ENCODE data around the gene ATXN7.

ATXN7 gene

GRCh38 chr3:63940389-63940757 is 76.7 kb downstream of the ATXN7 start:
- no peak for TF ChIP-seq CTCF (IDR thresholded peaks at IDR 0.05; ENCODE audit: low read depth, low read length, missing control alignments)
- no peak overlapping the region for H3K4me3 ChIP-seq (replicated peaks; ENCODE audit: low read depth, low read length)
- DNase-seq (ENCODE audit: extremely low read depth, low read depth) = no peak

DNA sequence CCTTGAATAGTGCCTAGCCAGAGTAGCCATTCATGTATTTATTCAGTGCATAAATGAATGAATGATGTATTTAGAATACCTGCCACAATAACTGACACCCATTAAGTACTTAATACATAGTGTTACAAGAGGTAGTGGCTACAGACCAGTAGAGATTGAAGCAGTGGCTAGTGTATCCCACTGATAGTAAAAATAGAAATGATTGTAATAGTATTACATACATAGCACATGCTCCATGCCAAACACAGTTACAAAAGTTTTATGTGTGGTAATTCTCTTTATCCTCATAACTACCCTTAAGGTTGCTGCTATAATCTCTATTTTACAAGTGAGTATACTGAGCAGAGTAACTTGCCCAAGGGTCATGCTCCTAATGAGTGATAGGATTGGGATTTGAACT is 78.9 kb downstream of the ATXN7 start:
- TF ChIP-seq CTCF (IDR thresholded peaks at IDR 0.05; ENCODE audit: low read depth, low read length, missing control alignments) = no peak
- no peak for DNase-seq (ENCODE audit: extremely low read depth, low read depth)
- H3K4me3 ChIP-seq (replicated peaks; ENCODE audit: low read depth, low read length) = no peak overlapping the region

DNA sequence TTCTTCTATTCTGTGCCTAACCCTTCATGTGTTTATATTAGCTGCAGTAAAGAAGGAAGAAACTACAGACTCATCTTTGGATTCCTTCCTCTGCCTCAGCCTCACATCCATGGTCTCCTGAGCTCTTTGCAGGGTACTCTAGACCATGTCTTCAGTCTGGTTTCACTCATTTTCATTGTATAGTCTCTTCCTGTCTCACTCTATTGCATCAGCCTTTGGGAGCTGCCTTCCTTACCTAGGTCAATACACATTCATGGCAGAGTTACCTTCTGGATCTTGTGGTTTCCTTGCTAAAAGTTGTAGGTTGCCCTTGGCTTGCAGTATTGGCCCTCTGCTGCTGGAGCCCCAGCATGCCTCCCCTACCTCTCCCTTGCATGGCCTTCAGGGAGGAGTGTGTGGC is 80.0 kb downstream of the ATXN7 start:
- H3K4me3 ChIP-seq (replicated peaks; ENCODE audit: low read depth, low read length) = no peak overlapping the region

DNA sequence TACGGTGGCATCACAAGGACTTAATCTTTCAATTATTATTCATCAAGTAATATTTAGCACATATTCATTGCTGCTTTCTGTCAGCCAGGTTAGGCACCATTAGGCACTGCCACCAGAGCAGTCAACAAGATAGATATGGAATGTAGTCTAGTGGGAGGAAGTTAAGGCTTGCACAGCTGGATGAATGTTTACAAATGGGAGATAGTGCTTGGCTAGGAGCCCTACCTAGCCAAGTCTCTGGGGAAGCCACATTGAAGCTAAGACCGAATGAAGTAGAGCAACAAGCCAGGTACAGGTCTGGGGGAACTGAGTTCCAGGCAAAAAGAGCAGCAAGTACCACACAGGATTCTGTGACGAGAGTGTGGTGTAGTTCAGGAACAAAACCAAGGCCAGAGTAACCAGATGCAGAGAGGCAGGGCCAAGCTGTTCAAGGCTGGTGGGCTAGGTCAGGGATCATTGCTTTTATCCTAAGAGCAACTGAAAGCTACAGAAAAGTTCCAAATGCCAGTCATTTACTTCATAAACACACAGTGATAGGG is 82.0 kb downstream of the ATXN7 start:
- no peak overlapping the region for H3K4me3 ChIP-seq (replicated peaks; ENCODE audit: low read depth, low read length)
- TF ChIP-seq CTCF (IDR thresholded peaks at IDR 0.05; ENCODE audit: low read depth, low read length, missing control alignments) = no peak
- DNase-seq (ENCODE audit: extremely low read depth, low read depth) = no peak

More for the DNA sequence above, 80.0 kb downstream of the ATXN7 start:
- no peak for DNase-seq (ENCODE audit: extremely low read depth, low read depth)
- no peak for TF ChIP-seq CTCF (IDR thresholded peaks at IDR 0.05; ENCODE audit: low read depth, low read length, missing control alignments)

DNA sequence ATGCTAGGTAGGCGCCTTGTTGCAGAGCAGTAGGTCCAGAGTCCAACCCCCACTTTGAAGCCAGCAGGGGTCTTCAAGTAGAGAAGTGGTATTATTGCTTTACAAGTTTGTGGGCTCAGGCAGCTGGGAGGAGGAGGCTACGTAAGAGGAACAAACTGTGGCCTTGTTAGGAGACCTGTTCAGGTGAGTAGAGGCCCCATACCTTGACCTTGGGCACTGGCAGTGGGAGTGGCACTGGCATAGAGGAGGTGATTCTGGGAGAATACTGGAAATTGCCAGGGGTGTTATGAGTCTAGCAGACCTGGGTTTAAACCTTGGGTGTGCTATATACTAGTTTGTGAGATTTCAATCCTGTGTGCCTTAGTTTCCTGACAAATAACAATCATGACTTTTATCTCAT is 83.1 kb downstream of the ATXN7 start:
- no peak overlapping the region for H3K4me3 ChIP-seq (replicated peaks; ENCODE audit: low read depth, low read length)
- DNase-seq (ENCODE audit: extremely low read depth, low read depth) = no peak
- TF ChIP-seq CTCF (IDR thresholded peaks at IDR 0.05; ENCODE audit: low read depth, low read length, missing control alignments) = no peak

GRCh38 chr3:63947594-63947993 is 83.9 kb downstream of the ATXN7 start:
- H3K4me3 ChIP-seq (replicated peaks; ENCODE audit: low read depth, low read length) = no peak overlapping the region
- TF ChIP-seq CTCF (IDR thresholded peaks at IDR 0.05; ENCODE audit: low read depth, low read length, missing control alignments) = no peak
- DNase-seq (ENCODE audit: extremely low read depth, low read depth) = no peak

DNA sequence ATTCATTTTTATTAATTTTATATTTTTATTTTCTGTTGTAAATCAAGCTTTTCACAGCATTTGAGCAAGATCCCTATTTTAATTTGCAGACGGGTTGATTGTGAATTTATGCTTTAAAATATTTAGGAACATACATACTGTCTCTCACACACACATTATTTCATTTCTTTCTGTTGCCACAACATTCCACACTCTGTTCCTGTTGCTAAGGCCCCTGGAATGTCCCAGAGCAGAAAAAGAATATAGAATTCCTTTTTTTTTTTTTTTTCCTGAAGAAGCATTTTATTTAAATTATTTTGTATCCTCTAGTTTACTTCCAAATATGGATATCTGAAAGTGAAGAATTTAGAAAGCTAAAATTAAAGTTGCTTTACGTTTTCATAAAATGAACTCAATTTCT is 85.3 kb downstream of the ATXN7 start:
- DNase-seq (ENCODE audit: extremely low read depth, low read depth) = no peak
- no peak overlapping the region for H3K4me3 ChIP-seq (replicated peaks; ENCODE audit: low read depth, low read length)
- no peak for TF ChIP-seq CTCF (IDR thresholded peaks at IDR 0.05; ENCODE audit: low read depth, low read length, missing control alignments)
